K562 (cell line): ENCODE results near the gene STK24. TPM values are rescaled to one million over a fixed set of nuclear protein-coding genes. Genes with fewer than 3 reads are reported as not detected.

Source experiments
- ATAC-seq: fragments of 200-7000 bp; cut with Tn5 transposase; 3 replicates; pipeline ENCODE4 v1.9.1; 2020; ENCODE audit warnings: moderate library complexity
- BruUV-seq: library from RNA; stranded (reverse); fragments of 400-500 nt; replicated peaks from 2 replicates; lab custom pipeline; 2021; lab: Mats Ljungman, UMichigan
- CTCF ChIA-PET: fragments of 300-600 bp; formaldehyde crosslinking; extraction: SDS; loops from one replicate; lab custom pipeline; 2021; ENCODE audit warnings: low intra/inter-chr PET ratio; lab: Yijun Ruan, JAX
- POLR2A ChIA-PET: fragments of 300-600, 350-650 bp; sonication (Branson Sonifier 250); formaldehyde crosslinking; extraction: SDS; loops from one replicate; lab custom pipeline; 2021; ENCODE audit warnings: antibody characterized with exemption, inconsistent platforms; lab: Yijun Ruan, JAX
- DNase-seq, 4 experiments: peaks; one replicate each; pipeline versions ENCODE4 v3.0.0 to v3.0.0-alpha.2; 2011 to 2018; ENCODE audit warnings: low spot score in 3 of 4, mixed read lengths in 3 of 4; ENCODE audit errors: extremely low read depth in 1 of 4
- FAIRE-seq: peaks from 2 replicates; lab custom pipeline; 2011; peaks lifted over from hg19 to GRCh38; lab: Jason Lieb, UNC
- H2AFZ ChIP-seq: 2 replicates; pipeline ENCODE4 v1.6.0; 2011; ENCODE audit warnings: low read depth, low read length, control low read depth, inconsistent platforms
- H3K27ac ChIP-seq: fragments of 200-600 bp; 3 replicates; pipeline ENCODE4 v1.8.0; 2011; ENCODE audit warnings: low read depth, mild to moderate bottlenecking, control low read depth, inconsistent platforms, low read length, moderate library complexity, mixed read lengths; ENCODE audit errors: extremely low read depth
- H3K27me3 ChIP-seq, 2 experiments: fragments of 300-600 bp in 1 of 2; 2 replicates in 1 of 2; 3 replicates in 1 of 2; pipeline versions ENCODE4 v1.6.0 to v1.8.0; 2011; ENCODE audit warnings: inconsistent platforms in 2 of 2, low read length in 2 of 2, mild to moderate bottlenecking in 1 of 2, mixed read lengths in 1 of 2, moderate library complexity in 1 of 2; ENCODE audit not compliant: control insufficient read depth in 2 of 2, insufficient read depth in 2 of 2
- H3K36me3 ChIP-seq: fragments of 300-600 bp; 3 replicates; pipeline ENCODE4 v1.8.0; 2011; ENCODE audit warnings: mild to moderate bottlenecking, low read length, inconsistent platforms; ENCODE audit not compliant: control insufficient read depth, insufficient read depth
- H3K4me1 ChIP-seq, 2 experiments: fragments of 200-600 bp in 1 of 2; replicated peaks in 1 of 2; 2 replicates in 1 of 2; 3 replicates in 1 of 2; pipeline versions ENCODE4 v1.5.1 to v1.8.0; 2011; ENCODE audit warnings: inconsistent platforms in 2 of 2, low read length in 2 of 2, mild to moderate bottlenecking in 1 of 2, mixed read lengths in 1 of 2, moderate library complexity in 1 of 2; ENCODE audit not compliant: control insufficient read depth in 2 of 2, insufficient read depth in 2 of 2
- H3K4me2 ChIP-seq: 2 replicates; pipeline ENCODE4 v1.6.1; 2011; ENCODE audit warnings: low read length, control low read depth, inconsistent platforms, mixed read lengths; ENCODE audit not compliant: insufficient read depth
- H3K4me3 ChIP-seq: fragments of 200-600 bp; sonication (generic), shearing (Covaris generic); 2 replicates; pipeline ENCODE4 v1.5.1; 2016; ENCODE audit warnings: control low read depth, inconsistent platforms
- H3K79me2 ChIP-seq: fragments of 200-600 bp; 3 replicates; pipeline ENCODE4 v1.8.0; 2011; ENCODE audit warnings: low read length, inconsistent platforms; ENCODE audit not compliant: control insufficient read depth, insufficient read depth
- H3K9ac ChIP-seq, 2 experiments: 2 replicates each; pipeline versions ENCODE4 v1.6.0 to v1.6.1; 2011; ENCODE audit warnings: low read depth in 2 of 2, low read length in 2 of 2, control low read depth in 1 of 2, inconsistent platforms in 1 of 2, mild to moderate bottlenecking in 1 of 2, mixed read lengths in 1 of 2; ENCODE audit not compliant: insufficient read depth in 1 of 2
- H3K9me1 ChIP-seq: one replicate; pipeline ENCODE4 v1.6.0; 2011; ENCODE audit warnings: inconsistent platforms, mild to moderate bottlenecking, low read length, moderate library complexity; ENCODE audit not compliant: control insufficient read depth, insufficient read depth
- H3K9me3 ChIP-seq: replicated peaks from 2 replicates; pipeline ENCODE4 v1.5.1; 2011; ENCODE audit warnings: low read depth, low read length, inconsistent platforms; ENCODE audit not compliant: control insufficient read depth, insufficient read depth
- H4K20me1 ChIP-seq: replicated peaks from 2 replicates; pipeline ENCODE4 v1.6.1; 2011; ENCODE audit warnings: low read length, inconsistent platforms, mixed read lengths; ENCODE audit not compliant: control insufficient read depth, insufficient read depth
- BRCA1 ChIP-seq, 2 experiments: fragments of 450-650 bp in 1 of 2; sonication (generic) in 1 of 2; formaldehyde crosslinking in 1 of 2; IDR thresholded peaks; 2 replicates each; pipeline versions ENCODE4 v1.5.0 to v1.6.1; 2017 to 2020; ENCODE audit warnings: mild to moderate bottlenecking in 1 of 2, missing genetic modification reagents in 1 of 2
- CBX3 ChIP-seq, 2 experiments: IDR thresholded peaks; 1 replicate in 1 of 2; 2 replicates in 1 of 2; pipeline ENCODE4 v1.6.1; 2012; ENCODE audit warnings: inconsistent platforms in 2 of 2, low read length in 2 of 2, borderline replicate concordance in 1 of 2, control low read depth in 1 of 2
- ELF1 ChIP-seq: fragments of 200-800 bp; sonication (Bioruptor generic); IDR thresholded peaks from 2 replicates; pipeline ENCODE4 v1.6.1; 2016; ENCODE audit warnings: missing genetic modification characterization, missing compliant biosample characterization
- ETV1 ChIP-seq: fragments of 450-650 bp; conservative IDR thresholded peaks from 2 replicates; pipeline ENCODE4 v1.6.1; 2016; ENCODE audit warnings: missing genetic modification characterization, control low read depth, low read depth, missing compliant biosample characterization
- HMG20A ChIP-seq: fragments of 450-650 bp; formaldehyde crosslinking; conservative IDR thresholded peaks from 2 replicates; pipeline ENCODE4 v1.4.0; 2020; ENCODE audit warnings: mild to moderate bottlenecking, mixed read lengths
- MAFG ChIP-seq: fragments of 450-650 bp; conservative IDR thresholded peaks from 2 replicates; pipeline ENCODE4 v1.6.1; 2016; ENCODE audit warnings: missing genetic modification characterization, missing compliant biosample characterization
- NRF1 ChIP-seq, 2 experiments: fragments of 450-650 bp; IDR thresholded peaks in 1 of 2; conservative IDR thresholded peaks in 1 of 2; 2 replicates each; pipeline ENCODE4 v1.6.1; 2014; ENCODE audit warnings: mild to moderate bottlenecking in 2 of 2
- OTX1 ChIP-seq: fragments of 450-650 bp; formaldehyde crosslinking; IDR thresholded peaks from 2 replicates; pipeline ENCODE4 v1.4.0; 2022; ENCODE audit warnings: mild to moderate bottlenecking
- RCOR1 ChIP-seq, 2 experiments: IDR thresholded peaks; 2 replicates each; pipeline ENCODE4 v1.6.1; 2012; ENCODE audit warnings: low read depth in 2 of 2, low read length in 2 of 2, borderline replicate concordance in 1 of 2, improper control_type of control experiment in 1 of 2
- SAP30 ChIP-seq: fragments of 200-600 bp; sonication (generic); IDR thresholded peaks from 2 replicates; pipeline ENCODE4 v1.6.1; 2012; ENCODE audit warnings: borderline replicate concordance, low read depth, mild to moderate bottlenecking, moderate library complexity, low read length, control low read depth, inconsistent platforms; ENCODE audit not compliant: insufficient read depth, poor library complexity, severe bottlenecking
- ZNF217 ChIP-seq: sonication (generic); formaldehyde crosslinking; IDR thresholded peaks from 2 replicates; pipeline ENCODE4 v1.8.0; 2022; ENCODE audit warnings: mild to moderate bottlenecking, missing genetic modification reagents
- ZNF507 ChIP-seq: conservative IDR thresholded peaks from 2 replicates; pipeline ENCODE4 v1.6.1; 2017; ENCODE audit warnings: missing genetic modification characterization, missing compliant biosample characterization
- ZSCAN32 ChIP-seq: fragments of 450-650 bp; formaldehyde crosslinking; IDR thresholded peaks from 2 replicates; pipeline ENCODE4 v1.4.0; 2020; ENCODE audit warnings: mild to moderate bottlenecking, moderate library complexity
- WGBS: fragments of 100-300 bp; shearing (Covaris generic); methylation state at CpG from one replicate; pipeline ENCODE4 v1.1.6; 2016; ENCODE audit warnings: low coverage, mixed read lengths; ENCODE audit not compliant: insufficient coverage; ENCODE audit errors: missing lambda C conversion rate; 5-methylcytosine and 5-hydroxymethylcytosine counted together
- in situ Hi-C: fragments of 300-500 bp; cut with MboI; formaldehyde crosslinking; loops from 4 replicates; pipeline ENCODE4 v1.15.0; 2018; ENCODE audit warnings: inconsistent platforms, mixed read lengths
- intact Hi-C: fragments of 100-400 bp; cut with micrococcal nuclease; formaldehyde crosslinking; loops from 2 replicates; pipeline ENCODE4 v1.14.2; 2022
- polyA plus RNA-seq, 8 experiments: library from polyadenylated mRNA; depleted of rRNA in 4 of 8; stranded (reverse) in 5 of 8; unstranded in 3 of 8; fragments of >200 nt; fragmentation: Nextera tagmentation in 2 of 8; fragmentation: Illumina TruSeq in 1 of 8; extraction: Ambion mirVana in 2 of 8; extraction: Trizol in 1 of 8; gene quantifications; 2 replicates each; pipeline versions ENCODE4 v1.2.1 to v1.2.3, GENCODE V29; 2011 to 2014; ENCODE audit warnings: inconsistent platforms in 1 of 8, missing spikeins in 1 of 8
- total RNA-seq, 7 experiments: library from RNA; depleted of rRNA in 6 of 7; stranded (reverse); fragments of >200 nt in 6 of 7; fragmentation: Illumina TruSeq in 2 of 7; extraction: Trizol in 2 of 7; gene quantifications; 2 replicates each; pipeline versions ENCODE4 v1.2.1 to v1.2.3, GENCODE V29; 2011 to 2021; ENCODE audit warnings: low replicate concordance in 1 of 7
- TF ChIP-seq, protein P1 (sequence below): IDR thresholded peaks from 2 replicates; pipeline ENCODE4 v1.6.1; 2014; ENCODE audit warnings: antibody characterized with exemption
- TF ChIP-seq, protein P2 (sequence below): fragments of 450-650 bp; formaldehyde crosslinking; IDR thresholded peaks from 2 replicates; pipeline ENCODE4 v1.4.0; 2020; ENCODE audit warnings: mild to moderate bottlenecking, moderate library complexity

STK24 gene
- total and polyA plus RNA-seq, 9 of the 15 experiments (the other 6 are each of a cell fraction or from before 2014, with no cell fraction given) = 3.8 to 78.4 (median 28.2) TPM

DNA sequence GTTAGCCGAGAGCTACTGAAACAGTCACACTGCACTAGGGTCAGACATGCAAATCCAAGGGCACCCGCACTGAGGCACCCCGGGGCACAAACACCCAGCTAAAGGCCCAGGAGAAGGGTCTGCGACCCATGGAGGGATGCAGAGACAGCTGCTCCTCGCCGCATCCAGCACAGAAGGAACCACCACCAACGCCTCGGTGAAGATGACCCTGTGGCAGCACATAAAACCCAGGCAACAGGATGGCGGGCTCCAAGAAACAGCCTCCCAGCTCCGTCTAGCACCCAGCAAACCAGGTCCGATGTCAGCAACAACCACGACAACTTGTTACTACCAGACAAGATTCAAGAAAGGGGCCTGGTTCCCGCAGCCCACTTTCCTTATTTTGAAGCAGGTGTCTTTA is 82.1 kb downstream of the STK24 start:
- 95% methylated on average over 8 of the region's 13 CpGs for WGBS
- FAIRE-seq (no peak), DNase-seq (no peak), ATAC-seq (no peak)
- H2AFZ ChIP-seq = no peak overlapping the region
- ChIA-PET CTCF (no interaction called here), POLR2A (interaction anchor here (1.2 to 1.7 kb wide), 3 partner anchors 9 to 12 kb away, joined by 3 to 7 read pairs (median 4); no protein-coding TSS in a partner anchor)
- H3K79me2 ChIP-seq = peaks cover 39% of the 10 kb centered on the region
- no peak overlapping the region for H3K27ac ChIP-seq
- H3K9ac ChIP-seq = no peak overlapping the region
- in situ Hi-C loops (no loop called here), intact Hi-C loops (no loop called here)
- H3K4me3 ChIP-seq = no peak overlapping the region
- H3K4me1 ChIP-seq = peaks cover 0 to 8% of the 10 kb centered on the region in 2 experiments; a peak in 2 of 5 replicates
- H3K36me3 ChIP-seq = no peaks in the 10 kb centered on the region
- H4K20me1 ChIP-seq = peaks cover 4% of the 10 kb centered on the region; the same call in 1 of the 2 replicates
- H3K9me1 ChIP-seq = peaks cover 4% of the 10 kb centered on the region
- H3K9me3 ChIP-seq = no peaks in the 10 kb centered on the region
- no TSS peak for BruUV-seq
- H3K4me2 ChIP-seq = no peak overlapping the region
- H3K27me3 ChIP-seq = no peaks in the 10 kb centered on the region
- no peak for TF ChIP-seq ELF1 (tag)
- TF ChIP-seq ZNF217 (CRISPR knock-in tag) = no peak
- TF ChIP-seq RCOR1 (IDR thresholded peaks at IDR 0.05; ENCODE audit: borderline replicate concordance in 1 of 2, low read depth in 2 of 2, low read length in 2 of 2) = no peak
- no peak for TF ChIP-seq MAFG (tag)
- TF ChIP-seq ETV1 (tag) = no peak
- TF ChIP-seq, protein P1, sequence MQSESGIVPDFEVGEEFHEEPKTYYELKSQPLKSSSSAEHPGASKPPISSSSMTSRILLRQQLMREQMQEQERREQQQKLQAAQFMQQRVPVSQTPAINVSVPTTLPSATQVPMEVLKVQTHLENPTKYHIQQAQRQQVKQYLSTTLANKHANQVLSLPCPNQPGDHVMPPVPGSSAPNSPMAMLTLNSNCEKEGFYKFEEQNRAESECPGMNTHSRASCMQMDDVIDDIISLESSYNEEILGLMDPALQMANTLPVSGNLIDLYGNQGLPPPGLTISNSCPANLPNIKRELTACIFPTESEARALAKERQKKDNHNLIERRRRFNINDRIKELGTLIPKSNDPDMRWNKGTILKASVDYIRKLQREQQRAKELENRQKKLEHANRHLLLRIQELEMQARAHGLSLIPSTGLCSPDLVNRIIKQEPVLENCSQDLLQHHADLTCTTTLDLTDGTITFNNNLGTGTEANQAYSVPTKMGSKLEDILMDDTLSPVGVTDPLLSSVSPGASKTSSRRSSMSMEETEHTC = no peak
- no peak for TF ChIP-seq SAP30
- TF ChIP-seq NRF1 (conservative IDR thresholded peaks at IDR 0.05 in 1 of 2, IDR thresholded peaks at IDR 0.05 in 1 of 2) = no peak
- TF ChIP-seq BRCA1 (IDR thresholded peaks at IDR 0.05) = no peak
- no peak for TF ChIP-seq BRCA1 (CRISPR knock-in tag; IDR thresholded peaks at IDR 0.05)
- TF ChIP-seq CBX3 (IDR thresholded peaks at IDR 0.05; ENCODE audit: borderline replicate concordance in 1 of 2, low read length in 2 of 2) = no peak
- TF ChIP-seq, protein P2, sequence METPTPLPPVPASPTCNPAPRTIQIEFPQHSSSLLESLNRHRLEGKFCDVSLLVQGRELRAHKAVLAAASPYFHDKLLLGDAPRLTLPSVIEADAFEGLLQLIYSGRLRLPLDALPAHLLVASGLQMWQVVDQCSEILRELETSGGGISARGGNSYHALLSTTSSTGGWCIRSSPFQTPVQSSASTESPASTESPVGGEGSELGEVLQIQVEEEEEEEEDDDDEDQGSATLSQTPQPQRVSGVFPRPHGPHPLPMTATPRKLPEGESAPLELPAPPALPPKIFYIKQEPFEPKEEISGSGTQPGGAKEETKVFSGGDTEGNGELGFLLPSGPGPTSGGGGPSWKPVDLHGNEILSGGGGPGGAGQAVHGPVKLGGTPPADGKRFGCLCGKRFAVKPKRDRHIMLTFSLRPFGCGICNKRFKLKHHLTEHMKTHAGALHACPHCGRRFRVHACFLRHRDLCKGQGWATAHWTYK (CRISPR knock-in tag) = no peak
- no peak for TF ChIP-seq ZNF507 (tag)
- no peak for TF ChIP-seq ZSCAN32 (CRISPR knock-in tag)
- no peak for TF ChIP-seq HMG20A (CRISPR knock-in tag)
- no peak for TF ChIP-seq OTX1 (CRISPR knock-in tag)
